ENCODE data around the gene MTA3. TPM values are rescaled to one million over a fixed set of nuclear protein-coding genes. Genes with fewer than 3 reads are reported as not detected.
"Not testable (repeated sequence)": the region's sequence is repeated elsewhere in the genome, so short reads cannot be mapped to it uniquely, and the experiment has no call there.

MTA3 gene
- total and polyA plus RNA-seq, 8 donors: 16.8 to 28.1 (median 21.6) TPM

- H3K4me1 ChIP-seq: peaks cover 0 to 5% (median 4%) of the 10 kb centered on the region in 3 donors
- no peaks in the 10 kb centered on the region for H3K36me3 ChIP-seq
- intact Hi-C loops (cut with DNase I): no loop called here
- WGBS, 2 donors: 87 to 90% methylated on average over 4 of the region's 4 CpGs
- DNase-seq (no peak), ATAC-seq (no peak), FAIRE-seq (no peak)
- H3K9me3 ChIP-seq: no peaks in the 10 kb centered on the region
- H3K27me3 ChIP-seq: no peaks in the 10 kb centered on the region
- H3K27ac ChIP-seq: no peak overlapping the region
- H3K4me3 ChIP-seq: no peak overlapping the region
- TF ChIP-seq CTCF (IDR thresholded peaks at IDR 0.05): no peak
These were observed 157.2 kb downstream of the MTA3 start for GRCh38 chr2:42725657-42726056.

GRCh38 chr2:42726680-42727079, 158.2 kb downstream of the MTA3 start:
- WGBS, 2 donors: 94 to 97% methylated on average over 2 of the region's 2 CpGs
- intact Hi-C loops (cut with DNase I): no loop called here
- no peaks in the 10 kb centered on the region for H3K27me3 ChIP-seq
- no peak for ATAC-seq
- no peak for FAIRE-seq
- no peaks in the 10 kb centered on the region for H3K9me3 ChIP-seq
- no peak for TF ChIP-seq CTCF (IDR thresholded peaks at IDR 0.05)
- peaks cover 0 to 5% (median 1%) of the 10 kb centered on the region in 3 donors for H3K4me1 ChIP-seq
- no peak for DNase-seq
- no peak overlapping the region for H3K4me3 ChIP-seq
- no peak overlapping the region for H3K27ac ChIP-seq
- no peaks in the 10 kb centered on the region for H3K36me3 ChIP-seq

- FAIRE-seq; DNase-seq; intact Hi-C loops (cut with DNase I); H3K27me3 ChIP-seq; ATAC-seq; H3K36me3 ChIP-seq; H3K4me1 ChIP-seq; H3K27ac ChIP-seq; H3K4me3 ChIP-seq; H3K9me3 ChIP-seq: not testable (repeated sequence)
- 94 to 97% methylated on average over 4 of the region's 4 CpGs for WGBS, 2 donors
These were observed 162.9 kb downstream of the MTA3 start for GRCh38 chr2:42731316-42731715.

GRCh38 chr2:42733852-42734251, 165.4 kb downstream of the MTA3 start:
- H3K9me3 ChIP-seq: no peaks in the 10 kb centered on the region
- TF ChIP-seq CTCF (IDR thresholded peaks at IDR 0.05): no peak
- no peaks in the 10 kb centered on the region for H3K27me3 ChIP-seq
- no peak overlapping the region for H3K27ac ChIP-seq
- FAIRE-seq (no peak), ATAC-seq (peak in 2 of 4 donors; percentile 64 to 68), DNase-seq (no peak)
- no peaks in the 10 kb centered on the region for H3K4me1 ChIP-seq
- intact Hi-C loops (cut with DNase I): no loop called here
- WGBS, 2 donors: 39 to 41% methylated on average over 1 of the region's 1 CpG
- no peaks in the 10 kb centered on the region for H3K36me3 ChIP-seq
- H3K4me3 ChIP-seq: no peak overlapping the region

- no peaks in the 10 kb centered on the region for H3K4me1 ChIP-seq
- ATAC-seq: no peak
- H3K9me3 ChIP-seq: no peaks in the 10 kb centered on the region
- no peak for TF ChIP-seq CTCF (IDR thresholded peaks at IDR 0.05)
- H3K27ac ChIP-seq: no peak overlapping the region
- no peaks in the 10 kb centered on the region for H3K36me3 ChIP-seq
- FAIRE-seq: no peak
- intact Hi-C loops (cut with DNase I): no loop called here
- no peak overlapping the region for H3K4me3 ChIP-seq
- no peaks in the 10 kb centered on the region for H3K27me3 ChIP-seq
- no peak for DNase-seq
These were observed 168.3 kb downstream of the MTA3 start for GRCh38 chr2:42736598-42737322.
